SK-N-SH (cell line): Measurements from ENCODE around the gene SLC15A1.

Experiments used
- SMC3 ChIP-seq: IDR thresholded peaks from 2 replicates; pipeline ENCODE4 v1.6.1; 2012; ENCODE audit warnings: low read depth, low read length, improper control_type of control experiment
- TF ChIP-seq, protein P1 (sequence below): fragments of 200-600 bp; sonication (generic); IDR thresholded peaks from 2 replicates; pipeline ENCODE4 v1.6.1; 2017; ENCODE audit warnings: antibody characterized with exemption, mild to moderate bottlenecking, moderate library complexity

DNA sequence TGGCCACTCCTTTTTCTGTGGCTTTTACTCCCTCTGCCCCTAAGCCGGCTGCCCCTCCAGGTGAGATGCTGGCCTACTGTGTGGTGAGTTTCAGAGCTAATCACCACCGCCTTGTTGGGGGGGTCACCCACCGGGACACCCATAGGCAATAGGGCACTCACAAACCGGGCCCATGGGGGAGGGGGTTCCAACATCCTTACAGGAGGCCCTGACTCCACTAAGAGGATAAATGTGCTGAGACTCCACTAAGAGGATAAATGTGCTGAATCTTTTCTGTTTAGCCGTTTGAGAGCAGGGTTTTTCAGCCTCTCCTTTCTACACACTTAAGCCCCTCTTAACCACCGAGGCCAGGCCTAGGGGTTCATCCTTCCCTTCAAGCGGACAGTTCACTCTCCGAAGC, 73.7 kb downstream of the SLC15A1 start:
- TF ChIP-seq SMC3: no peak
- TF ChIP-seq, protein P1, sequence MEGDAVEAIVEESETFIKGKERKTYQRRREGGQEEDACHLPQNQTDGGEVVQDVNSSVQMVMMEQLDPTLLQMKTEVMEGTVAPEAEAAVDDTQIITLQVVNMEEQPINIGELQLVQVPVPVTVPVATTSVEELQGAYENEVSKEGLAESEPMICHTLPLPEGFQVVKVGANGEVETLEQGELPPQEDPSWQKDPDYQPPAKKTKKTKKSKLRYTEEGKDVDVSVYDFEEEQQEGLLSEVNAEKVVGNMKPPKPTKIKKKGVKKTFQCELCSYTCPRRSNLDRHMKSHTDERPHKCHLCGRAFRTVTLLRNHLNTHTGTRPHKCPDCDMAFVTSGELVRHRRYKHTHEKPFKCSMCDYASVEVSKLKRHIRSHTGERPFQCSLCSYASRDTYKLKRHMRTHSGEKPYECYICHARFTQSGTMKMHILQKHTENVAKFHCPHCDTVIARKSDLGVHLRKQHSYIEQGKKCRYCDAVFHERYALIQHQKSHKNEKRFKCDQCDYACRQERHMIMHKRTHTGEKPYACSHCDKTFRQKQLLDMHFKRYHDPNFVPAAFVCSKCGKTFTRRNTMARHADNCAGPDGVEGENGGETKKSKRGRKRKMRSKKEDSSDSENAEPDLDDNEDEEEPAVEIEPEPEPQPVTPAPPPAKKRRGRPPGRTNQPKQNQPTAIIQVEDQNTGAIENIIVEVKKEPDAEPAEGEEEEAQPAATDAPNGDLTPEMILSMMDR: no peak
